GM21786 (cell line): ENCODE results near the gene PLEKHH1.

Experiments
- ATAC-seq: cut with Tn5 transposase; IDR thresholded peaks from one replicate; pipeline ENCODE4 v1.9.1; 2021; ENCODE audit not compliant: unreplicated experiment

PLEKHH1 gene

GRCh38 chr14:67562025-67562775 lies 29.1 kb downstream of the PLEKHH1 start:
- no peak for ATAC-seq

DNA sequence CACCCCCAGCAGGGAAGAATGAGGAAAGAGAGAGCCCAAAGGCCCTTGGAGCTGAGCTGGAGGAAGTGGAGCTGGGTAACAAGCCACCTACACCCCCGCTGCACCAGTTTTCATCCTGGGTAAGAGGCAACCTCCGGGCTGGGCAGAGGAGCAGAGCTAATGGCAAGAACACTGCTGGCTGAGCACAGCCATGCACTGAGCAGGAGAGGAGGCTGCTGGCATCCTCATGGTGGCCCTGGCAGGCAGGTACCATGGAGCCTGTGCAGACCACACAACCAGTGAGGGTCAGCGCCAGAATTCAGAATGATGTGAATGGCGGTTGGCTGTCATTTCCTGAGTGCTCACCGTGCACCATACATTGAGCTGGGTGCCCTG lies 29.7 kb downstream of the PLEKHH1 start:
- ATAC-seq: no peak

DNA sequence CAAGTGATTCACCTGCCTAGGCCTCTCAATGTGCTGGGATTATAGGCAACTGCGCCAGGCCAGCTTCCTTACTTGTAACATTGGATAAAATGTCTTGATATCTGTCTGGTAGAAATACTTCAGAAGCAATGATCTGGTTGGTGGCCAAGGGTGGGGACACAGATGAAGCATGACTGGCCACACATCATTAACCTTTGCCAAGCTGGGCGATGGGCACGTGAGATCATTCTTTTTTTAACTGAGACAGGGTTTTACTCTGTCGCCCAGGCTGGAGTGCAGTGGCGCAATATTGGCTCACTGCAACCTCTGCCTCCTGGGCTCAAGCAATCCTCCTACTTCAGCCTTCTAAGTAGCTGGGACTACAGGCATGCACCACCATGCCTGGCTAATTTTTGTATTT lies 31.1 kb downstream of the PLEKHH1 start:
- ATAC-seq: no peak

DNA sequence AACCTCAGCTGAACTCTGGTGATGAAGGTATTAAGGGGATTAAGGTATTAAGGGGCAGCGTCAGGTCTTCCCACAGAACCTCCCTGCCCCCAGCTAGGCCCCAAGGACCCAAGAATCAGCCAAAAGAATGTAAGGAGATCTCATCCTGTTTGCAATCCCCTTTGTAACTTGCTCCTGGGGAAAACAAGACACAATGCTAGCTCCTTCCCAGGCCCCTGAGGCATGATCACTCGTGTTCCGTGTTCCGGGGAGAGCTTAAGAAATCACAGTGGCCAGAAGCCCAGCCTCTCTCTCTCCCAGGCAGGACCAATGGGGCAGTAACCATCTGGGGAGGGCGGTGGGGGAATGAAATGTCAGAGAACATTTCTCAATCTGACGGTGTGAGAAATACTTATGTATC lies 33.8 kb downstream of the PLEKHH1 start:
- ATAC-seq: no peak

GRCh38 chr14:67567654-67568053 lies 34.6 kb downstream of the PLEKHH1 start:
- no peak for ATAC-seq

DNA sequence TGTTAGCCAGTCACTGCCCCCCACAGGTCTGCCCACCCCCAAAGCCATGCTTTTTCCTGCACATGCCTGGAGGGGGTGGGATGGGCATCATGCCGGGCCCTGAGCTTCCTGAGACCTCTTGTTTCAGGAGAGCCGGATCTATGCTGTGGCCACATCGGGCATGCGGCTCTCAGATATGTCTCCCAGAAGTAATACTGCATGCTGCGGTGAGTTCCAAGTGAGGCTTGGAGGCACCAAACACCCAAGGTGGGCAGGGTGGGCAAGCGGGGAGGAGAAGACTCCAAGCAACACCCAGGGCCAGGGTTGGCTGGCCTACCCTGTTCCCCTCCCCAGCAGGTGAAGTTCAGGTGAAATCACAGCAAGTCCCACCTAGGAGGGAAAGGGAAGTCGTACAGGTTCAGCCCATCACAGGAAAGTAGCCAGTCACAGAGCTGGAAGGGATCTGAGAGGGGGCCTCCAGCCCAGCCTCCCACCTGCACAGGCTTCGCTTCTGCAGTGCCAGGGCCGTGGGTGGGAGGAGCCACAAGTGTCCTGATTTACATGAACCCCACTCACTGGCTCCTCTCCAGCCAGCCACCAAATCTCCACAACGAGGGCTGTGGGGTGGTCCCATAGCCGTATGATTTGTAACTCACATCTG lies 36.0 kb downstream of the PLEKHH1 start:
- no peak for ATAC-seq

DNA sequence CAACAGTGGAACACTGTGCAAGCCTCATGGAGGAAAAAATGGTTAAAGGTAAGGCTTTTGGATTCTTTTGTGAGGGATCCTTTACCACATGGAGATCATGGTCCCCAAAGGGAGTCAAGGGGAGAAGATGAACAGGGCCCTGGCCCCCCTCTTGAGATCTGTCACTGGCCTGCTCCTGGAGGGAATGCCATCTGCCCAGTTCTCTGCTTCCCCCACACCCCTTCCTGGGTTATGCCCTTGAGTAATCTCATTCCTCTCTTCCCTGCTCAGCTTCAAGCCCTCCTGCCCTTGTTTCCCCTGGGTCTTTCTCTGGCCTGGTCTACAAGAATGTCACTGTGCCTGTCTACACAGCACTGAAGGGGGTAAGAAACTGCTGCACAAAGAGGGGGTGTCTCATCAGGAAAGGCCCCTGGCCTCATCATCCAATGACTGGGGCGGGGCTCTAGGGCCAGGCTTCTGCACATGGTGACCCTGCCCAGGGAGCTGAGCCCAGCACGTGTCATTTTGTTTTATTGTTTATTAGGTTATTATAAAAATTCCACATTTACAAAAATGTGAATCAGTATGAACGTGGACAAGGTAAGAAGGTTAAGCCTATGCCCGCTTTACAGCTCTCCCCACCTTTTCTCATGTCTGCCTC lies 36.7 kb downstream of the PLEKHH1 start:
- ATAC-seq: no peak

DNA sequence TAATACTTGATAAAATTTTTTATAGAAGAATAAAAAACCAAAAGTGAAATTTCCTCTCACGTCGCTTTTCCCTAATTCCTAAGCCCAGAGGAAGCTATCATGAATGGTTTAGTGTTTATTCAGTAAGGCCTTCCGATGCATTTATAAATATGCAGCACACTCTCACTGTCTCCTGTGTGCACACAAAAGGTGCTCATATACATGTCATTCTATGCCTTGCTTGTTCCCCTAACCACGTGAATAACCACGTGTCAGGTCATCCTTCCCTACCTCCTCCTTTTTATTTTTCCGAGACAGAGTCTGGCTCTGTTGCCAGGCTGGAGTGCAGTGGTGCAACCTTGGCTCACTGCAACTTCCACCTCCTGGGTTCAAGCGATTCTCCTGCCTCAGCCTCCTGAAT lies 37.4 kb downstream of the PLEKHH1 start:
- ATAC-seq: no peak

DNA sequence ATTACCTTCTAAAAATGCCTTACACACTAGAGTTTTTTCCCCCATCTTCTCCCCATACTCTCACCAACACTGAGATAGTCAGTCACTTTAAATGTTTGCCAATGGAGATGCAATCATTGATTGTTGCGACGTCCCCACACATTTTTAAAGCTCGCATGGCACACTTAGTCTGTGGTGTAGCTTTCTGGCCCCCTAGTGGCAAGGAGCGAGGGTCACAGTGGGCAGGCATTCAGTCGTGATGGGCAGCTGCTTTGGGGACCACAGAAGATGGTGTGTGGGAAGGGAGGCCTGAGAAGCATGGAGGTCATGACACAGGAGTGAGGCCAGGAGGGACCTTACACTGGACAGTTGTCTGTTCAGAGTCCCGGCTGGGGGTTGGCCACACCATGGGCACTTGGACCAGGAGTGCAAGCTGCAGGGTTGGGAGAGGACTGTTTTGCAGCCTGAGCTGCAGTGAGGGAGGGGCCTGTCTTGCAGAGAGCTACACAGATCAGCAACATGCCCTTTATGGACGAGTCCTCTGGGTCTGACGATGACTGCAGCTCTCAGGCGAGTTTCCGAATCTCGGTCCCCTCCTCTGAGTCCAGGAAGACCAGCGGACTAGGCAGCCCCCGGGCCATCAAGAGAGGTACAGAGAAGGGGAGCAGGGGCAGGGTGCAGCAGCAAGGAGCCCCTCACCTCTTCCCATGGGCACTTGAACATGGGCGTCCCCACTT lies 38.3 kb downstream of the PLEKHH1 start:
- peak; percentile 48 for ATAC-seq

- ATAC-seq: no peak
Measured at GRCh38 chr14:67571991-67572323, 38.9 kb downstream of the PLEKHH1 start.

- no peak for ATAC-seq
Measured at GRCh38 chr14:67572608-67573007, 39.5 kb downstream of the PLEKHH1 start.

GRCh38 chr14:67573228-67574010 lies 40.3 kb downstream of the PLEKHH1 start:
- no peak for ATAC-seq

- no peak for ATAC-seq
Measured at GRCh38 chr14:67574156-67574555, 41.1 kb downstream of the PLEKHH1 start.

GRCh38 chr14:67574806-67575205 lies 41.7 kb downstream of the PLEKHH1 start:
- no peak for ATAC-seq

GRCh38 chr14:67575684-67576083 lies 42.6 kb downstream of the PLEKHH1 start:
- ATAC-seq: no peak

DNA sequence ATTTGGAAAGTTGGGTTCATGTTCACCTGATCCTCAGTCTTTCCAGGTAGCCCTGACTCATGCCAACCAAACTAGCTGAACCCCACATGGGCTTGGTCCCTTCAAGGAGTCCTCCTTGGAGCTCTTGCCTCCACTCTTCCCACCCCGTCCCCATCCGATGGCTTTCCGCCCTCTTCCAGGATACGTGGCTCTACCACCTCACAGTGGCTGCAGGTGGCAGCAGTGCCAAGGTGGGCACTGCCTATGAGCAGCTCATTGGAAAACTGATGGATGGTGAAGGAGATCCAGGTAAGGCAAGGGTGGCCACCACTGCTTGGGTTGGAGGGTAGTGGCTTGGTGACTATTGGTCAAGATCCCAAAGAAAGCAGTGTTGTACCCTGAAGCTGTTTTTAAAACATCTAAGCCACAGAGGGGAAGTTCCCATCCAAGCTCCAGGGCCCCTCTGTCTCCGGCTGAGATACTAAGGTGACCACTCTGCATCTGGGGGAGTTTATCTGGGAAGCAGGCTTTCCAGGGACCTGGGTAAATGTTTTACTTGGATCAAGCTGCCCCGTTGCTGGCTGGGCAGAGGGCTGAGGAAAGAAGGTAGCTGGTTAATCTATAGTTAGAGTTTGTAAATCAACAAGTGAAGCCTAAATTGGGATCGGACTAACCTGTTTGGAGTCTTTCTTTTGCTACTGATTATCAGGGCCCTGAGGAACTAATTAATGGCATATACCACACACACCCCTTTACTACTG lies 43.3 kb downstream of the PLEKHH1 start:
- no peak for ATAC-seq

DNA sequence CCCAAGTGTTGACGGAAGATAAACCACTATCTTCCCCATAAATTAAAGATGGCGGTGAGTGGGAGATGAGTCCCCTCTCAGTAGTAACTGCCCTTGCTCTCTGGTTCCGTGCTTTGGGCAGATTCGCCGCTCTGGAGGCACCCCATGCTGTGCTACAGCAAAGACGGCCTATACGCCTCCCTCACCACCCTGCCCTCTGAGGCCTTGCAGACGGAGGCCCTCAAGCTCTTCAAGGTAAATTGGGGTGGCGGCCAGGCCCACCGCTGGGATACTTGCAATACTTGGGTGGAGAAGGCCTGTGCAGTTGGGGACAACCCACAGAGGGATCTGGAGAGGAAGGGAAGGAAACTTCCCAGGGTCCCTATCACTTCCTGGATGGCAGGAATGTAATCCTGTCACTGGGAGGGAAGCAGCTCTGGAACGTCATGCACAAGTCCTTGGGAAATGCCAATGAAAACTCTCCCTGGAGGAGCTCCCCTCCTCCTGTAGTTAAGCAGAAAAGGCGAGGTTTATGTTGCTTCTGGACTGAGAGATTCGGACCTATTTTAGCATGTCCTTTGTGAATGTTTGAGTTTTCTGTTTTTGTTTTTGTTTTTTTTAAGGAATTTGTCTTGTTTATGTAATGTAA lies 44.2 kb downstream of the PLEKHH1 start:
- ATAC-seq: no peak

DNA sequence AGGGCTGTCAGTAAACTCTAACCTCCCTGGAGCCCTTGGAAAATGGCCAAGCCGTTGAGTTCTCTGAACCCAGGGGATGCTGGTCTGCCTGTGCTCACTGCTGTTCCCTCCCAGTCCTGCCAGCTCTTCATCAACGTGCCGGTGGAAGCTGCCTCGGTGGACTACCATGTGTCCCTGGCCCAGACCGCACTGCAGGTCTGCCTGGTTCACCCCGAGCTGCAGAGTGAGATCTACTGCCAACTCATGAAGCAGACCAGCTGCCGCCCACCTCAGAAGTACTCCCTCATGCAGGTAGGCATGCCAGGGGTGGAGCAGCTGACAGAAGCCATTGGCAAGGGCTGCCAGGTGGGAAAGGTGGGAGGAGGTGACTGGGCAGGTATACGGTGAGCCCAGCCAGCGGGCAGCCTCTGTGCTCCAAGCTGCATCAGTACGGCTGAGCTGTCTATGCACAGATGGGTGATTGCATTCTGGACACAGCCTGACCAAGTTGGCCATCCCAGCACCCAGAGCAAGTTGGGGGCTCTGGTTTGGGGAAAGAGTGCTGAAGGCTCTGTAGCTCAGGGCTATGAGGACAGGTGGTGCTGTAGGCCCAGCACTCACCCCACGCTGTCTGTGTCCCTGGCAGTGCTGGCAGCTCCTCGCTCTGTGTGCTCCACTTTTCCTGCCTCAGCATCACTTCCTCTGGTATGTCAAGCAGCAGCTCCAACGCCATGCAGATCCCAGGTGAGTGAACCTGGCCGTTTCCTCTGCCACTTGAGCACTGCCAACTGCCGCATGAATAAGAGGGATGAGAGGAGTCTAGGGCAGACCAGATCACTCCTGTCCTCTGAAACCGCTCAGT lies 45.0 kb downstream of the PLEKHH1 start:
- ATAC-seq: no peak

DNA sequence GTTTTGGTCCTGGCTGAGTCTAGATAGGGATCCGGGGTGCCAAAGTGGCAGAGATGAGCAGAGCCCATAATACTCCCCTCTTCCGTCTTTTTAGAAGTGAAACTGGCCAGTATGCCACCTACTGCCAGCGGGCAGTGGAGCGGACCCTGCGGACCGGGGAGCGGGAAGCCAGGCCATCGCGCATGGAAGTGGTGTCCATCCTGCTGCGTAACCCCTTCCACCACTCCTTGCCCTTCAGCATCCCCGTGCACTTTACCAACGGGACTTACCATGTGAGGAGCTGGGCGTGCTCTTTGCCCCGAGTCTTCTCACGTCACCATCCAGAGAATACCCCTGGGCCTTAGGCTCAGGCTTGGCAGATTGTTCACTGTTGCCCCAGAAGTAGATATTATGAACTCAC lies 46.0 kb downstream of the PLEKHH1 start:
- ATAC-seq: no peak
